Uterus (tissue), 4 donors: ENCODE data around the gene HARBI1. TPM values are rescaled to one million over a fixed set of nuclear protein-coding genes. Genes with fewer than 3 reads are reported as not detected.

Experiments used
- DNase-seq, 2 donors: peaks; one replicate each; pipeline ENCODE4 v3.0.0-alpha.2; 2019 to 2020
- H3K27ac ChIP-seq, 2 donors: fragments of 200-600 bp; sonication (generic); 1 replicate in 1 of 2; 2 replicates in 1 of 2; pipeline ENCODE4 v1.5.1; 2016 to 2018
- H3K27me3 ChIP-seq, 2 donors: fragments of 200-600 bp; sonication (generic); one replicate each; pipeline ENCODE4 v1.5.1; 2018 to 2019; ENCODE audit warnings: control low read depth in 1 of 2
- H3K36me3 ChIP-seq, 2 donors: fragments of 200-600 bp; sonication (generic); one replicate each; pipeline ENCODE4 v1.5.1; 2019; ENCODE audit warnings: control low read depth in 1 of 2
- H3K4me1 ChIP-seq, 2 donors: fragments of 200-600 bp; sonication (generic); one replicate each; pipeline ENCODE4 v1.5.1; 2018 to 2019; ENCODE audit warnings: control low read depth in 1 of 2
- H3K4me3 ChIP-seq, 2 donors: fragments of 200-600 bp; sonication (generic); 1 replicate in 1 of 2; 2 replicates in 1 of 2; pipeline ENCODE4 v1.5.1; 2018 to 2019; ENCODE audit warnings: mild to moderate bottlenecking in 1 of 2
- H3K9me3 ChIP-seq, 2 donors: fragments of 200-600 bp; sonication (generic); one replicate each; pipeline ENCODE4 v1.5.1; 2019; ENCODE audit warnings: control low read depth in 1 of 2
- CTCF ChIP-seq, 4 experiments: fragments of 200-600 bp in 2 of 4; fragments of 450-650 bp in 2 of 4; sonication (generic) in 2 of 4; IDR thresholded peaks; one replicate each; pipeline ENCODE4 v1.5.1; 2016 to 2019; ENCODE audit warnings: antibody characterized with exemption in 4 of 4, mild to moderate bottlenecking in 2 of 4, moderate library complexity in 1 of 4
- POLR2A ChIP-seq, 2 donors: fragments of 450-650 bp; IDR thresholded peaks; one replicate each; pipeline ENCODE4 v1.6.1; 2016; ENCODE audit warnings: antibody characterized with exemption in 2 of 2, mild to moderate bottlenecking in 1 of 2, moderate library complexity in 1 of 2
- intact Hi-C: fragments of 100-400 bp; cut with DNase I; formaldehyde crosslinking; loops from one replicate; pipeline ENCODE4 v1.15.1; 2023; ENCODE audit warnings: low total_unique reads
- total RNA-seq, 4 donors: library from RNA; depleted of rRNA in 3 of 4; stranded (reverse); fragments of >200 nt in 3 of 4; gene quantifications; one replicate each; pipeline versions ENCODE4 v1.1.0 to v1.2.4, GENCODE V29; 2014 to 2023
- donor health status: DM: yes; HTN: yes; CAD: no.

Gene HARBI1
- total RNA-seq: 1 to 10 TPM in 3 of 4 donors, under 1 TPM in 1; 0.77 to 5.0 (median 2.8) TPM

DNA sequence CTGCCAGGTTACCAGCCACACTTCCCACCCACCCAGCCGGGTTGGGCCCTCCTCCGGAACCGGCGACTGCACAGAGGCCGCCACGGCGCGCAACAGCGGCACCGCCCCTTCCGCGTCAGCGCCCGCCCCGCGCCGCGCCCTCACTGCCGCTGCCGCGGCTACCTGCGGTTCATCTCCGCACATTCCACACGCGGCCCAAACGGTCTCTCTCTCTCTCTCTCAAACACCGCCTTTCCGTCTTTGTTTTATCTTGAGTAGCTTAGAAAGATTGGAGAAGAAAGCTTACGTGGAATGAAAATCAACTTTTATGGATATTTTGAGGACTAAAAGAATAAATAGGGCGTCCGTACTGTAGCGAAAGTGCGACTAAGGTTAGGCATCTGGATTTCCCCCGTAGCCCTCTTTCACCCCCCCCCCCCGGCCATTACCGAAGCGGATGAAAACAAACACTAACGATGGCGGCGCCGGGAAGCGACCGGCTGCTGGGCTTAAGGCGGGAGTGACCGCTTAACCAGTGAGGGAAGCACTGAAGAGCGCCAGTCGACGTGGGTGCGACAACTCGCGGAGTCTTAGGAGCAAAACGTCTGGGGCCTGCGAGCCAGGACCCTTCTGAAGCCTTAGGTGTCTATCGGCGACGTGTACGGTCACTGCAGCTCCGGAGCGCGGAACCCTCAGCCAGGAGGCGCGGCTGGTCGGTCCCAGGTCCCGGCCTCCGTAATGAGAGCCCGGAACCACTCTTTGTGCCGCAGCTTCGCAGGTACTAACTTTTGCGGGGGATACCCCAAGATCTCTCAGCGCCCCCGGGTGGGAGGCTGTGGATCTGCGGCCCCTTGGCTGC is at the start of gene HARBI1, which contains the start of gene ATG13:
Gene HARBI1, minus strand, starts transcription at position 94 of the 838 bp plus-strand sequence. CDS start 990 bp downstream, outside the sequence.
Gene ATG13, plus strand, starts transcription at position 420 of the 838 bp plus-strand sequence. CDS start 26,739 bp downstream, outside the sequence.
- Histone ChIP-seq H3K4me3 (peak within 1 kb of the TSS; percentile 85 to 95), H3K36me3 (no peaks in the 10 kb centered on the region), H3K27me3 (no peaks in the 10 kb centered on the region), H3K9me3 (no peaks in the 10 kb centered on the region), H3K4me1 (no peaks in the 10 kb centered on the region), H3K27ac (peak within 1 kb of the TSS; percentile 90 to 92)
- intact Hi-C loops: no loop called here
- TF ChIP-seq POLR2A (IDR thresholded peaks at IDR 0.05) (peak in 1 of 2 donors; percentile 52), CTCF (IDR thresholded peaks at IDR 0.05) (peak; percentile 64 to 83 (median 76))
- peak; percentile 79 to 86 for DNase-seq

GRCh38 chr11:46666516-46666915 is 49.5 kb upstream of the HARBI1 start:
- Histone ChIP-seq H3K27me3 (no peaks in the 10 kb centered on the region), H3K4me1 (peaks cover 0 to 9% of the 10 kb centered on the region in 2 donors), H3K9me3 (no peaks in the 10 kb centered on the region), H3K4me3 (no peak overlapping the region), H3K27ac (peak overlapping the region; percentile 66 to 81), H3K36me3 (no peaks in the 10 kb centered on the region)
- intact Hi-C loops: no loop called here
- TF ChIP-seq CTCF (IDR thresholded peaks at IDR 0.05) (no peak), POLR2A (IDR thresholded peaks at IDR 0.05) (no peak)
- peak; percentile 46 to 53 for DNase-seq

GRCh38 chr11:46665356-46665755 is 48.3 kb upstream of the HARBI1 start:
- TF ChIP-seq CTCF (IDR thresholded peaks at IDR 0.05) (no peak), POLR2A (IDR thresholded peaks at IDR 0.05) (no peak)
- DNase-seq: no peak
- no peaks in the 10 kb centered on the region for H3K9me3 ChIP-seq
- H3K27ac ChIP-seq: peak overlapping the region in 1 of 2 donors; percentile 81
- H3K4me3 ChIP-seq: no peak overlapping the region
- no peaks in the 10 kb centered on the region for H3K27me3 ChIP-seq
- H3K4me1 ChIP-seq: peaks cover 0 to 9% of the 10 kb centered on the region in 2 donors
- no peaks in the 10 kb centered on the region for H3K36me3 ChIP-seq
- intact Hi-C loops: no loop called here

DNA sequence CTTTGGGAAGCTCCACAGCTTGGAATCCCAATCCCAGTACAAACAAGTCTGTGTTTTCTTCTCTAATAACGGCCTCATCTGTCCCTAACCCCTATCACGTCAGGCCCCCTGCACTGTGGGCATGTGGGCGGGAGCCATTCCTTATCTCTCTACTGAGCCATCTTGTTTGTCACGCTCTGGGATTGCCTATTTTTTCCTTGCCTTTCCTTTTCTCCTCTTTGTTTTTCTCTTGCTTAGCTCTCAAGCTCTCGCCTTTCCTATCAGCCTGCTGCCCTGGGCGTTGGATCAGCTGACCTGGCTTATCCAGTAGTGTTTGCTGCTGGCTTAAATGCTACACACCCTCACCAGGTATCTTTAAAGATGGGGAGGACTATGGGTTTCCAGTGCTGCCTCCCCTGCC is 47.6 kb upstream of the HARBI1 start:
- peak overlapping the region; percentile 32 to 81 for H3K27ac ChIP-seq
- no peak overlapping the region for H3K4me3 ChIP-seq
- intact Hi-C loops: no loop called here
- TF ChIP-seq POLR2A (IDR thresholded peaks at IDR 0.05) (no peak), CTCF (IDR thresholded peaks at IDR 0.05) (no peak)
- no peaks in the 10 kb centered on the region for H3K27me3 ChIP-seq
- DNase-seq: no peak
- peaks cover 0 to 9% of the 10 kb centered on the region in 2 donors for H3K4me1 ChIP-seq
- no peaks in the 10 kb centered on the region for H3K9me3 ChIP-seq
- no peaks in the 10 kb centered on the region for H3K36me3 ChIP-seq

DNA sequence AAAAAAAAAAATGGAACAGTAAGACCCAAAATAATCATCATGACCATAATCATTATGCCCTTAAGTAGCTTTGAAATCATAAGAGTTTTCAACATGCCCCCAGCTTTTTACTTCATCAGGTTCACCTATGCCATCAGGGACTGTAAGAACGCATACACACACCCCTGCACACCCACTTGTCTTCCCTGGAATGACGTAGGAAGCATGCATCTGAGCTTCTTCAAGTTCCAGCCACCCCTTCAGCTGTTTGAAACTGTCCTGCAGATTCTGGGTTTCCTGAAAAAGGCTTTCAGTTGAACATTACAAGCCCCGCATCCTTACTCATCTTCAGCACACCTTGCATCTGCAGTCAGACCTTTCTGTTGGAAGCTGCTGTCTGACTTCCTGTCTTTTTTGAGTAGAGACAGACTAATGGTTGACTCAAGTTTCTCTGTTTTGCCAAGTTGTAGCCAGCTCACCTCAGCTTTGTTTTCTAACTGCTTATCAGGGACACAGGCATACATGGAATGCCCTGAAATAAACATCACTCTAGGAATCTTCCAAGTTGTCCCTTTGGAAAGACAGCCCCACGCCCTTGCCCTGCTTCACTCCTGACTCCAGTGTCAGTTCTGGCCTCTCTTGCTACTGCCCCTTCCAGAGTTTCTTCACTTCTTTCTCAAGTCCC is 46.4 kb upstream of the HARBI1 start:
- H3K4me3 ChIP-seq: no peak overlapping the region
- DNase-seq: no peak
- TF ChIP-seq CTCF (IDR thresholded peaks at IDR 0.05): no peak
- no peak for TF ChIP-seq POLR2A (IDR thresholded peaks at IDR 0.05)
- no peaks in the 10 kb centered on the region for H3K36me3 ChIP-seq
- no peaks in the 10 kb centered on the region for H3K27me3 ChIP-seq
- H3K27ac ChIP-seq: peak overlapping the region; percentile 14 to 81
- H3K4me1 ChIP-seq: peaks cover 0 to 9% of the 10 kb centered on the region in 2 donors
- intact Hi-C loops: no loop called here
- no peaks in the 10 kb centered on the region for H3K9me3 ChIP-seq
